Ishikawa (cell line): ENCODE data around the gene GFI1B.

Experiments used
- CEBPB ChIP-seq: IDR thresholded peaks from 2 replicates; pipeline ENCODE4 v1.6.1; 2012
- CREB1 ChIP-seq: IDR thresholded peaks from 2 replicates; pipeline ENCODE4 v1.6.1; 2012; ENCODE audit warnings: low read depth
- EGR1 ChIP-seq: IDR thresholded peaks from 2 replicates; pipeline ENCODE4 v1.6.1; 2012
- EP300 ChIP-seq: IDR thresholded peaks from 2 replicates; pipeline ENCODE4 v1.6.1; 2012; ENCODE audit warnings: borderline replicate concordance
- NFIC ChIP-seq: IDR thresholded peaks from 2 replicates; pipeline ENCODE4 v1.6.1; 2012
- RAD21 ChIP-seq: IDR thresholded peaks from 2 replicates; pipeline ENCODE4 v1.6.1; 2012; ENCODE audit warnings: low read depth
- TAF1 ChIP-seq: IDR thresholded peaks from 2 replicates; pipeline ENCODE4 v1.6.1; 2012; ENCODE audit warnings: low read depth, mild to moderate bottlenecking
- YY1 ChIP-seq: IDR thresholded peaks from 2 replicates; pipeline ENCODE4 v1.6.1; 2012; ENCODE audit warnings: low read depth
- TF ChIP-seq, protein P1 (sequence below): IDR thresholded peaks from 2 replicates; pipeline ENCODE4 v1.6.1; 2012; ENCODE audit warnings: low read depth, mild to moderate bottlenecking

DNA sequence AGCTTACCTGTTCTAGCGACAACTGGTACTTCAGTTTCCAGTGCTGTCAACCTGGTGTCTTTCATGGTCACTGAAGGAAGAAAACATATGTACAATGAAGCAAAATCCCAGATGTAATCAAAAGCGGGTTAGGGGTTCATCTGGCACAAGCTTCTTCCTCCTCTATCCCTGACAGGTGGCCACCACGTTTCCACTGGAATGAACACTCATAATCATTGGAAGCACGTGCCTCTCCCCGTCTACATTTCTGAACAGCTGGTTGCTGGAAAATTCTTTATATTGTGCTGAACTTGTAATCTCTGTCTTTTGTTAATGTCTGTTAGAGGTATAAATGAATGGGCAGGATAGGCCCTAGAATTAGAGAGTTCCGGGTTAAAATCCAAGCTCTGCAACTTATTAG lies 43.5 kb upstream of the GFI1B start:
- TF ChIP-seq EP300, result no peak
- TF ChIP-seq NFIC, result no peak
- TF ChIP-seq CREB1, result no peak
- no peak for TF ChIP-seq TAF1
- TF ChIP-seq RAD21, result no peak
- TF ChIP-seq, protein P1, sequence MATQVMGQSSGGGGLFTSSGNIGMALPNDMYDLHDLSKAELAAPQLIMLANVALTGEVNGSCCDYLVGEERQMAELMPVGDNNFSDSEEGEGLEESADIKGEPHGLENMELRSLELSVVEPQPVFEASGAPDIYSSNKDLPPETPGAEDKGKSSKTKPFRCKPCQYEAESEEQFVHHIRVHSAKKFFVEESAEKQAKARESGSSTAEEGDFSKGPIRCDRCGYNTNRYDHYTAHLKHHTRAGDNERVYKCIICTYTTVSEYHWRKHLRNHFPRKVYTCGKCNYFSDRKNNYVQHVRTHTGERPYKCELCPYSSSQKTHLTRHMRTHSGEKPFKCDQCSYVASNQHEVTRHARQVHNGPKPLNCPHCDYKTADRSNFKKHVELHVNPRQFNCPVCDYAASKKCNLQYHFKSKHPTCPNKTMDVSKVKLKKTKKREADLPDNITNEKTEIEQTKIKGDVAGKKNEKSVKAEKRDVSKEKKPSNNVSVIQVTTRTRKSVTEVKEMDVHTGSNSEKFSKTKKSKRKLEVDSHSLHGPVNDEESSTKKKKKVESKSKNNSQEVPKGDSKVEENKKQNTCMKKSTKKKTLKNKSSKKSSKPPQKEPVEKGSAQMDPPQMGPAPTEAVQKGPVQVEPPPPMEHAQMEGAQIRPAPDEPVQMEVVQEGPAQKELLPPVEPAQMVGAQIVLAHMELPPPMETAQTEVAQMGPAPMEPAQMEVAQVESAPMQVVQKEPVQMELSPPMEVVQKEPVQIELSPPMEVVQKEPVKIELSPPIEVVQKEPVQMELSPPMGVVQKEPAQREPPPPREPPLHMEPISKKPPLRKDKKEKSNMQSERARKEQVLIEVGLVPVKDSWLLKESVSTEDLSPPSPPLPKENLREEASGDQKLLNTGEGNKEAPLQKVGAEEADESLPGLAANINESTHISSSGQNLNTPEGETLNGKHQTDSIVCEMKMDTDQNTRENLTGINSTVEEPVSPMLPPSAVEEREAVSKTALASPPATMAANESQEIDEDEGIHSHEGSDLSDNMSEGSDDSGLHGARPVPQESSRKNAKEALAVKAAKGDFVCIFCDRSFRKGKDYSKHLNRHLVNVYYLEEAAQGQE, result no peak
- no peak for TF ChIP-seq EGR1
- TF ChIP-seq CEBPB, result no peak
- TF ChIP-seq YY1, result no peak
